H1 (cell line): Measurements from ENCODE around the gene KRTAP5-1. TPM values are rescaled to one million over a fixed set of nuclear protein-coding genes. Genes with fewer than 3 reads are reported as not detected.

Experiments
- HDAC2 ChIP-seq, 2 experiments: fragments of 300-600 bp in 1 of 2; sonication (generic) in 1 of 2; IDR thresholded peaks; 2 replicates each; pipeline ENCODE4 v1.6.1; 2011 to 2012; ENCODE audit warnings: low read depth in 2 of 2, low read length in 2 of 2, mild to moderate bottlenecking in 2 of 2, moderate library complexity in 2 of 2, borderline replicate concordance in 1 of 2, inconsistent platforms in 1 of 2
- polyA plus RNA-seq, 7 experiments: library from polyadenylated mRNA; depleted of rRNA in 3 of 7; stranded (reverse) in 5 of 7; unstranded in 2 of 7; fragments of >200 nt in 5 of 7; fragments of 200-250 nt in 2 of 7; gene quantifications; 1 replicate in 5 of 7; 2 replicates in 1 of 7; 4 replicates in 1 of 7; pipeline versions ENCODE4 v1.2.1 to v1.2.3, GENCODE V29; 2011 to 2013; ENCODE audit warnings: missing spikeins in 2 of 7, mixed read lengths in 2 of 7
- total RNA-seq: library from RNA; stranded (reverse); fragmentation: NEBNext Ultra II Directional; extraction: Animal tissue kit (Norgen Biotek cat#: 25700); gene quantifications from 2 replicates; pipeline ENCODE4 v1.2.1, GENCODE V29; 2021

The KRTAP5-1 gene
- total and polyA plus RNA-seq, 2 of the 8 experiments (the other 6 are each of a cell fraction or from before 2014, with no cell fraction given) = not detected

DNA sequence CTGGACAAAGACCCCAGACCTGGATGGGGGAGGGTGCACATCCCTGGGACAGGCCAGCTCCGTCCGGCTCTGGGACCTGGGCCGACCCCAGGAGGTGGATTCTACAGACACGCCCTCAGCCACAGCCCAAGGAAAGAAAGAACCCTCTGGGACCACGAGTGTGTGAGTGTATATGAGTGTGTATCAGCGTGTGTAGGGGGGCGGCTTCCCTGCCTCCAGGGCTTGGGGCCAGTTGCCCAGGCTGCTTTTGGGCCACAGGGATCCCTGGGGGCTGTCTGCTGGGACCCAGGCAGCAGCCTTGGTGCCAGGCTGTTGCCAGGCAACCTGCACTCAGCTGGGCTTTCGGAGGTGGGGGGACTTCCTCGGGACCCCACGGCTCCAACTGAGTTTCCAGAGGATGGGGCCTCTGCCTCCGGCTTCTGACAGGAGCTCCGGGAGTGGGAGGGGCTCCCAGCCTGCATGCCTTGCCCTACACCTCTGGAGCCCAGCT is 21.9 kb downstream of the KRTAP5-1 start (continued):
- TF ChIP-seq HDAC2 (IDR thresholded peaks at IDR 0.05; ENCODE audit: borderline replicate concordance in 1 of 2, low read depth in 2 of 2, low read length in 2 of 2) = no peak
